Neural cell (in vitro differentiated cells): Measurements from ENCODE around the gene UQCC3. TPM values are rescaled to one million over a fixed set of nuclear protein-coding genes. Genes with fewer than 3 reads are reported as not detected.

Experiments
- H2AFZ ChIP-seq: fragments of 200-600, 300-800 bp; sonication (generic), shearing (Covaris generic); 2 replicates; pipeline ENCODE4 v1.6.0; 2014; ENCODE audit warnings: low read depth, mild to moderate bottlenecking, antibody characterized with exemption, low read length, moderate library complexity
- H3F3A ChIP-seq: fragments of 200-600 bp; shearing (Covaris generic); 2 replicates; pipeline ENCODE4 v1.6.1; 2016; ENCODE audit warnings: mild to moderate bottlenecking, moderate library complexity, mixed read lengths, antibody characterized with exemption, low read length; ENCODE audit not compliant: insufficient read depth, poor library complexity, severe bottlenecking
- H3K27ac ChIP-seq: fragments of 200-600, 300-800 bp; sonication (generic), shearing (Covaris generic); 2 replicates; pipeline ENCODE4 v1.5.1; 2014; ENCODE audit warnings: mild to moderate bottlenecking, low read length, moderate library complexity
- H3K27me3 ChIP-seq: fragments of 300-800, 200-600 bp; sonication (generic), shearing (Covaris generic); 2 replicates; pipeline ENCODE4 v1.6.0; 2014; ENCODE audit warnings: mild to moderate bottlenecking, low read depth, low read length, moderate library complexity; ENCODE audit not compliant: insufficient read depth
- H3K36me3 ChIP-seq: fragments of 300-800, 200-600 bp; sonication (generic), shearing (Covaris generic); 2 replicates; pipeline ENCODE4 v1.5.1; 2014; ENCODE audit warnings: mild to moderate bottlenecking, antibody characterized with exemption, low read length, moderate library complexity; ENCODE audit not compliant: insufficient read depth
- H3K4me2 ChIP-seq: fragments of 300-800, 200-600 bp; sonication (generic), shearing (Covaris generic); 2 replicates; pipeline ENCODE4 v1.6.0; 2014; ENCODE audit warnings: mild to moderate bottlenecking, low read length
- H3K4me3 ChIP-seq: fragments of 300-800, 200-600 bp; sonication (generic), shearing (Covaris generic); 2 replicates; pipeline ENCODE4 v1.5.1; 2014; ENCODE audit warnings: mild to moderate bottlenecking, low read length, moderate library complexity
- H3K79me2 ChIP-seq: fragments of 200-600 bp; shearing (Covaris generic); replicated peaks from 2 replicates; pipeline ENCODE4 v1.6.0; 2014; ENCODE audit warnings: mild to moderate bottlenecking, low read length, moderate library complexity; ENCODE audit not compliant: insufficient read depth
- H3K9ac ChIP-seq: fragments of 300-800, 200-600 bp; sonication (generic), shearing (Covaris generic); 2 replicates; pipeline ENCODE4 v1.6.1; 2016; ENCODE audit warnings: mild to moderate bottlenecking, low read length, mixed read lengths
- H3K9me2 ChIP-seq: fragments of 200-600 bp; shearing (Covaris generic); 2 replicates; pipeline ENCODE4 v1.6.1; 2016; ENCODE audit warnings: mild to moderate bottlenecking, low read length, mixed read lengths; ENCODE audit not compliant: insufficient read depth
- H3K9me3 ChIP-seq: fragments of 200-600, 300-800 bp; sonication (generic), shearing (Covaris generic); 2 replicates; pipeline ENCODE4 v1.6.1; 2016; ENCODE audit warnings: mild to moderate bottlenecking, mixed run types, low read length, moderate library complexity, mixed read lengths
- H4K20me1 ChIP-seq: fragments of 200-600 bp; shearing (Covaris generic); 2 replicates; pipeline ENCODE4 v1.6.1; 2016; ENCODE audit warnings: mild to moderate bottlenecking, mixed run types; ENCODE audit not compliant: insufficient read depth
- EP300 ChIP-seq: fragments of 450-650 bp; conservative IDR thresholded peaks from 2 replicates; pipeline ENCODE4 v1.6.1; 2014; ENCODE audit warnings: antibody characterized with exemption, mild to moderate bottlenecking, moderate library complexity; ENCODE audit not compliant: poor library complexity, severe bottlenecking
- EZH2 ChIP-seq: fragments of 200-600, 300-800 bp; shearing (Covaris generic), sonication (generic); IDR thresholded peaks from 2 replicates; pipeline ENCODE4 v1.6.1; 2014; ENCODE audit warnings: antibody characterized with exemption, low read length, borderline replicate concordance, mild to moderate bottlenecking; ENCODE audit not compliant: insufficient read depth, poor library complexity, severe bottlenecking
- MXI1 ChIP-seq: fragments of 450-650 bp; conservative IDR thresholded peaks from 2 replicates; pipeline ENCODE4 v1.6.1; 2014; ENCODE audit warnings: antibody characterized with exemption, mild to moderate bottlenecking; ENCODE audit not compliant: poor library complexity, severe bottlenecking
- POLR2AphosphoS5 ChIP-seq: IDR thresholded peaks from 2 replicates; pipeline ENCODE4 v1.6.1; 2012
- RAD21 ChIP-seq: fragments of 450-650 bp; conservative IDR thresholded peaks from 2 replicates; pipeline ENCODE4 v1.6.1; 2014; ENCODE audit warnings: antibody characterized with exemption, mild to moderate bottlenecking, moderate library complexity
- REST ChIP-seq: IDR thresholded peaks from 2 replicates; pipeline ENCODE4 v1.6.1; 2012; ENCODE audit warnings: borderline replicate concordance
- SMC3 ChIP-seq: fragments of 450-650 bp; conservative IDR thresholded peaks from 2 replicates; pipeline ENCODE4 v1.6.1; 2014; ENCODE audit warnings: antibody characterized with exemption, mild to moderate bottlenecking, moderate library complexity; ENCODE audit not compliant: poor library complexity
- TAF1 ChIP-seq: IDR thresholded peaks from 2 replicates; pipeline ENCODE4 v1.6.1; 2012; ENCODE audit warnings: low read depth
- polyA plus RNA-seq: library from polyadenylated mRNA; depleted of rRNA; stranded (reverse); fragments of >200 nt; gene quantifications from 2 replicates; pipeline ENCODE4 v1.2.3, GENCODE V29; 2014
- TF ChIP-seq, protein P1 (sequence below): fragments of 450-650 bp; IDR thresholded peaks from 2 replicates; pipeline ENCODE4 v1.5.1; 2014; ENCODE audit warnings: antibody characterized with exemption, mild to moderate bottlenecking, moderate library complexity; ENCODE audit not compliant: poor library complexity, severe bottlenecking

UQCC3 gene
- polyA plus RNA-seq, 1 donor from 2014 or later: 8.4 TPM

- Histone ChIP-seq H3K27me3 (no peaks in the 10 kb centered on the region), H3K4me2 (peak overlapping the region; percentile 92), H3K9me2 (no peaks in the 10 kb centered on the region), H3K79me2 (peaks cover 21% of the 10 kb centered on the region), H3K4me3 (peak overlapping the region; percentile 99), H4K20me1 (no peaks in the 10 kb centered on the region), H2AFZ (peak overlapping the region; percentile 33), H3K9ac (peak overlapping the region; percentile 90), H3K27ac (peak overlapping the region; percentile 81), H3K36me3 (no peaks in the 10 kb centered on the region), H3F3A (no peaks in the 10 kb centered on the region), H3K9me3 (no peaks in the 10 kb centered on the region)
- TF ChIP-seq SMC3: no peak
- no peak for TF ChIP-seq TAF1
- TF ChIP-seq POLR2AphosphoS5: no peak
- TF ChIP-seq, protein P1, sequence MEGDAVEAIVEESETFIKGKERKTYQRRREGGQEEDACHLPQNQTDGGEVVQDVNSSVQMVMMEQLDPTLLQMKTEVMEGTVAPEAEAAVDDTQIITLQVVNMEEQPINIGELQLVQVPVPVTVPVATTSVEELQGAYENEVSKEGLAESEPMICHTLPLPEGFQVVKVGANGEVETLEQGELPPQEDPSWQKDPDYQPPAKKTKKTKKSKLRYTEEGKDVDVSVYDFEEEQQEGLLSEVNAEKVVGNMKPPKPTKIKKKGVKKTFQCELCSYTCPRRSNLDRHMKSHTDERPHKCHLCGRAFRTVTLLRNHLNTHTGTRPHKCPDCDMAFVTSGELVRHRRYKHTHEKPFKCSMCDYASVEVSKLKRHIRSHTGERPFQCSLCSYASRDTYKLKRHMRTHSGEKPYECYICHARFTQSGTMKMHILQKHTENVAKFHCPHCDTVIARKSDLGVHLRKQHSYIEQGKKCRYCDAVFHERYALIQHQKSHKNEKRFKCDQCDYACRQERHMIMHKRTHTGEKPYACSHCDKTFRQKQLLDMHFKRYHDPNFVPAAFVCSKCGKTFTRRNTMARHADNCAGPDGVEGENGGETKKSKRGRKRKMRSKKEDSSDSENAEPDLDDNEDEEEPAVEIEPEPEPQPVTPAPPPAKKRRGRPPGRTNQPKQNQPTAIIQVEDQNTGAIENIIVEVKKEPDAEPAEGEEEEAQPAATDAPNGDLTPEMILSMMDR: no peak
- TF ChIP-seq EZH2: no peak
- no peak for TF ChIP-seq REST
- TF ChIP-seq EP300: no peak
- TF ChIP-seq MXI1: no peak
- TF ChIP-seq RAD21: no peak
Measured at GRCh38 chr11:62645671-62645945, 25.9 kb upstream of the UQCC3 start.

DNA sequence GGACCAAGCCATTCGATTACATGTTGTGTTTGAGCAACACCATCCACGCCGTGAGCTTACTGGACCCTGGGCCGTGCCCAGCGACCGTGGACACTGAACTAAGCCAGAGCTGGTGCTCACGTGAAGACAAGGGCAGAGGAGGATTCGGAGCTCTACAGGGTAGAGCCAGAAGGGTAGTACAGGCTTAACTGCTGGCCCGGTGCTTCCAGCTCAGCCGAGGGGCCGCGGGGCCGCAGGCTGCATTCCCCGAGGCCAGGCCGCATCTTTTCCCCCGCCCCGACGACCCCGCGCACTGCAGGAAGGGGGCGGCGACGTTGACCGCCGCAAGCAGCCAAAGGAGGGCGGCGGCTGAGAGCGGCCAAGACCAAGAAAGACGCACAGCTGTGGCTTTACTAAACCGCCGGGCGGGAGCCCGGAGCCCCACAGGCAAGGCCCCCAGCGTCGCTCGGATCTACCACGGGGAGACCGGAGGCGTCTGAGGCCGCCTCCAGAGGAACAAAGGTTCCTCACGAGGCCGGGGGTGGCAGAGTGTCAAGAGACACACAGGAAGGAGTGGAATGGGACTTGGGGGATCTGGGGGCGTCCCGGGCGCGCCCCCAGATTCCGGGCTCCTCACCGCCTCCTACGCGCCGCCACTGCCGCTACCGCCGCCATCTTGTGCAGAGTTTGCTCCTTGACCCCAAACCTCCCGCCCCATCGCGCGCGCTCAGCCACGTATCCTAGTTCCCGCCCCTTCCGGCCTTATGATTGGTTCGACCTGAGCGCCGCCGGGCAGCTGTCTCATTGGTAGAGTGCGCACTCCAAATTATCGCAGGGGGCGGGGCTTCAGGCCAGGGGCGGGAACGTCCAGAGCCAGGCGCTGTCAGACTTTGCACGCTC, 25.3 kb upstream of the UQCC3 start, which contains the start of gene GANAB:
Gene GANAB, minus strand, starts transcription at position 668 of the 879 bp plus-strand sequence. Its CDS starts 14 bp downstream, at position 654.
- no peaks in the 10 kb centered on the region for H3K36me3 ChIP-seq
- H3K4me2 ChIP-seq: peak within 1 kb of the TSS; percentile 92
- H3K9me2 ChIP-seq: no peaks in the 10 kb centered on the region
- peaks cover 21% of the 10 kb centered on the region for H3K79me2 ChIP-seq
- H3F3A ChIP-seq: no peaks in the 10 kb centered on the region
- H3K9me3 ChIP-seq: no peaks in the 10 kb centered on the region
- no peaks in the 10 kb centered on the region for H3K27me3 ChIP-seq
- TF ChIP-seq EP300: peak; percentile 28
- peak; percentile 79 for TF ChIP-seq REST
- TF ChIP-seq EZH2: no peak
- no peak for TF ChIP-seq SMC3
- no peak for TF ChIP-seq RAD21
- peak; percentile 97 for TF ChIP-seq POLR2AphosphoS5
- TF ChIP-seq, protein P1: peak; percentile 13
- peak; percentile 75 for TF ChIP-seq MXI1
- peak; percentile 92 for TF ChIP-seq TAF1
- H2AFZ ChIP-seq: peak within 1 kb of the TSS; percentile 33
- H3K27ac ChIP-seq: peak within 1 kb of the TSS; percentile 81
- H3K4me3 ChIP-seq: peak within 1 kb of the TSS; percentile 99
- H4K20me1 ChIP-seq: no peaks in the 10 kb centered on the region
- H3K9ac ChIP-seq: peak within 1 kb of the TSS; percentile 90
